Transverse colon (tissue), 4 donors: ENCODE measurements around the gene ASXL1.

Experiments used
- EP300 ChIP-seq: sonication (generic); formaldehyde crosslinking; IDR thresholded peaks from one replicate; pipeline ENCODE4 v1.6.1; 2017; ENCODE audit warnings: antibody characterized with exemption, low read depth
- POLR2A ChIP-seq: fragments of 450-650 bp; IDR thresholded peaks from one replicate; pipeline ENCODE4 v1.6.1; 2016; ENCODE audit warnings: antibody characterized with exemption, mild to moderate bottlenecking, moderate library complexity
- POLR2AphosphoS5 ChIP-seq, 3 donors: sonication (generic); formaldehyde crosslinking; IDR thresholded peaks; one replicate each; pipeline ENCODE4 v1.6.1; 2016; ENCODE audit warnings: antibody characterized with exemption in 3 of 3
- TF ChIP-seq, protein P1 (sequence below), 5 experiments: fragments of 200-600 bp in 3 of 5; fragments of 450-650 bp in 2 of 5; sonication (generic) in 3 of 5; IDR thresholded peaks; 1 replicate in 2 of 5; 2 replicates in 3 of 5; pipeline ENCODE4 v1.5.1; 2016 to 2017; ENCODE audit warnings: antibody characterized with exemption in 5 of 5, inconsistent platforms in 3 of 5, mild to moderate bottlenecking in 2 of 5, moderate library complexity in 1 of 5

DNA sequence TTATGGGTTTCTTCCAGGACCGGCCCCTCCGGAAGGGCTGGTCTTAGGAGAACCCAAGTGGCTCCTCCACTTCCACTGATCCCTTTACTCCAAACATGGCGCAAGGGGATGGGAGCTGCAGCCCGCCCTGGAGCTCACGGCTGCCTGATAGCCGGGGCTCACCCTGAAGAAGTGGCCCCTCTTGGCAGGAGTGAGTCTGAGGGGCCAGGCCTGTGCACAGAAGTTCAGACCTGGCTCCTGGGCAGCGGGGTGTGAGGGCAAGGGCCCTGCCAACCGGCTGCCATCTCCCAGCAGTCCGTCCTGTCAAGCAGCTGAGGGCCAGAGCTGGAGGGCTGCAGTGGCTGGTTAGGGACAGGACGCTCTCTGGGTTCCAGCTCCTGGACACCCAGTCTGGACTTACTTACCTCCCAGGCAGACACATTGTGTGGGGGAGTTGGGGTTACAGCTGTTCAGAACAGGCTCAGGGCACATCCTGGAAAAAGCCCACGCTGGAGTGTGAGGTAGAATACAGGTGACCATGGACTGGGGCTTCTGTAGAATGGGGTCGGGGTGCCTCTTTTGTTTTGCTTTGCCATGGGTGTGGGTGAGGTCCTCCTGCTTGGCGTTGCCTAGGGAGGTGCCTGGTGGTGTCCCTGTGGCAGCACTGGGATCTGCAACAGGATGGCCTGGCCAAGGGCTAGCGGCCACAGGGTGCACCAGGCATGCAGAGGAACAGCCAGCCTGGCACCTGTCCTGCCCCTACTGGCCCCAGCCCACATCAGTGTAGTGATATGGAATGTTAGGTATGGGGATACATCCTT is 88.4 kb downstream of the ASXL1 start:
- TF ChIP-seq POLR2A (no peak), POLR2AphosphoS5 (IDR thresholded peaks at IDR 0.05) (no peak), EP300 (no peak)
- TF ChIP-seq, protein P1, sequence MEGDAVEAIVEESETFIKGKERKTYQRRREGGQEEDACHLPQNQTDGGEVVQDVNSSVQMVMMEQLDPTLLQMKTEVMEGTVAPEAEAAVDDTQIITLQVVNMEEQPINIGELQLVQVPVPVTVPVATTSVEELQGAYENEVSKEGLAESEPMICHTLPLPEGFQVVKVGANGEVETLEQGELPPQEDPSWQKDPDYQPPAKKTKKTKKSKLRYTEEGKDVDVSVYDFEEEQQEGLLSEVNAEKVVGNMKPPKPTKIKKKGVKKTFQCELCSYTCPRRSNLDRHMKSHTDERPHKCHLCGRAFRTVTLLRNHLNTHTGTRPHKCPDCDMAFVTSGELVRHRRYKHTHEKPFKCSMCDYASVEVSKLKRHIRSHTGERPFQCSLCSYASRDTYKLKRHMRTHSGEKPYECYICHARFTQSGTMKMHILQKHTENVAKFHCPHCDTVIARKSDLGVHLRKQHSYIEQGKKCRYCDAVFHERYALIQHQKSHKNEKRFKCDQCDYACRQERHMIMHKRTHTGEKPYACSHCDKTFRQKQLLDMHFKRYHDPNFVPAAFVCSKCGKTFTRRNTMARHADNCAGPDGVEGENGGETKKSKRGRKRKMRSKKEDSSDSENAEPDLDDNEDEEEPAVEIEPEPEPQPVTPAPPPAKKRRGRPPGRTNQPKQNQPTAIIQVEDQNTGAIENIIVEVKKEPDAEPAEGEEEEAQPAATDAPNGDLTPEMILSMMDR (IDR thresholded peaks at IDR 0.05), result no peak
